GM23248 (cell line): ENCODE data around the gene SND1. TPM values are rescaled to one million over a fixed set of nuclear protein-coding genes. Genes with fewer than 3 reads are reported as not detected.
A peak's percentile ranks its signal among the peaks of the same experiment; 100 is the strongest.

ENCODE experiments used
- DNase-seq: peaks from one replicate; pipeline ENCODE4 v3.0.0-alpha.2; 2015
- H2AFZ ChIP-seq: fragments of 200-600 bp; sonication (generic); 2 replicates; pipeline ENCODE4 v1.6.1; 2016; ENCODE audit warnings: antibody characterized with exemption
- H3F3A ChIP-seq: fragments of 200-600 bp; sonication (generic); 2 replicates; pipeline ENCODE4 v1.6.1; 2016; ENCODE audit warnings: mild to moderate bottlenecking, antibody characterized with exemption, mixed run types; ENCODE audit not compliant: insufficient read depth
- H3K27ac ChIP-seq: fragments of 200-600 bp; sonication (generic); 2 replicates; pipeline ENCODE4 v1.5.1; 2016; ENCODE audit warnings: mild to moderate bottlenecking
- H3K27me3 ChIP-seq: fragments of 200-600 bp; sonication (generic); replicated peaks from 2 replicates; pipeline ENCODE4 v1.6.1; 2016; ENCODE audit warnings: mild to moderate bottlenecking; ENCODE audit not compliant: insufficient read depth
- H3K36me3 ChIP-seq: fragments of 200-600 bp; sonication (generic); 2 replicates; pipeline ENCODE4 v1.6.1; 2016; ENCODE audit warnings: low read depth, mild to moderate bottlenecking
- H3K4me1 ChIP-seq: fragments of 200-600 bp; sonication (generic); 2 replicates; pipeline ENCODE4 v1.6.1; 2016; ENCODE audit warnings: mild to moderate bottlenecking; ENCODE audit not compliant: insufficient read depth
- H3K4me2 ChIP-seq: fragments of 200-600 bp; sonication (generic); one replicate; pipeline ENCODE4 v1.6.1; 2016; ENCODE audit warnings: mild to moderate bottlenecking; ENCODE audit not compliant: unreplicated experiment
- H3K4me3 ChIP-seq: fragments of 200-600 bp; sonication (generic); 2 replicates; pipeline ENCODE4 v1.5.1; 2016; ENCODE audit warnings: mild to moderate bottlenecking
- H3K79me2 ChIP-seq: fragments of 200-600 bp; sonication (generic); 2 replicates; pipeline ENCODE4 v1.6.1; 2016; ENCODE audit warnings: mild to moderate bottlenecking; ENCODE audit not compliant: insufficient read depth
- H3K9ac ChIP-seq: fragments of 200-600 bp; sonication (generic); 2 replicates; pipeline ENCODE4 v1.6.1; 2016; ENCODE audit warnings: mild to moderate bottlenecking
- H3K9me2 ChIP-seq: fragments of 200-600 bp; sonication (generic); 2 replicates; pipeline ENCODE4 v1.6.1; 2016; ENCODE audit warnings: mixed run types, mild to moderate bottlenecking, moderate library complexity; ENCODE audit not compliant: insufficient read depth
- H3K9me3 ChIP-seq: fragments of 200-600 bp; sonication (generic); one replicate; pipeline ENCODE4 v1.6.1; 2017; ENCODE audit warnings: low read depth
- H4K20me1 ChIP-seq: fragments of 200-600 bp; sonication (generic); 2 replicates; pipeline ENCODE4 v1.6.0; 2016; ENCODE audit not compliant: insufficient read depth
- EZH2 ChIP-seq: fragments of 200-600 bp; sonication (generic); IDR thresholded peaks from 2 replicates; pipeline ENCODE4 v1.6.1; 2018; ENCODE audit warnings: antibody characterized with exemption, mild to moderate bottlenecking; ENCODE audit not compliant: insufficient read depth, poor library complexity, severe bottlenecking
- EZH2phosphoT487 ChIP-seq: fragments of 200-600 bp; sonication (generic); IDR thresholded peaks from 2 replicates; pipeline ENCODE4 v1.6.1; 2018; ENCODE audit warnings: antibody characterized with exemption, moderate library complexity, mild to moderate bottlenecking, low read depth; ENCODE audit not compliant: insufficient read depth
- WGBS, 2 experiments: methylation state at CpG; one replicate each; pipeline ENCODE4 v1.1.6; 2015 to 2017; ENCODE audit warnings: low lambda C conversion rate in 2 of 2, low coverage in 1 of 2; ENCODE audit errors: missing lambda C conversion rate in 2 of 2; 5-methylcytosine and 5-hydroxymethylcytosine counted together
- in situ Hi-C: fragments of 300-500 bp; cut with MboI; formaldehyde crosslinking; loops from 2 replicates; pipeline ENCODE4 v1.15.0; 2020
- polyA plus RNA-seq: library from polyadenylated mRNA; unstranded; fragments of >200 nt; fragmentation: Nextera tagmentation; extraction: Ambion mirVana; gene quantifications from 2 replicates; pipeline ENCODE4 v1.2.1, GENCODE V29; 2016
- total RNA-seq: library from RNA; depleted of rRNA; stranded (reverse); fragments of >200 nt; shearing (Covaris generic); gene quantifications from 2 replicates; pipeline ENCODE4 v1.2.3, GENCODE V29; 2014

SND1 gene
- total and polyA plus RNA-seq, 2 experiments from 2014 or later, result 128 to 184 TPM

DNA sequence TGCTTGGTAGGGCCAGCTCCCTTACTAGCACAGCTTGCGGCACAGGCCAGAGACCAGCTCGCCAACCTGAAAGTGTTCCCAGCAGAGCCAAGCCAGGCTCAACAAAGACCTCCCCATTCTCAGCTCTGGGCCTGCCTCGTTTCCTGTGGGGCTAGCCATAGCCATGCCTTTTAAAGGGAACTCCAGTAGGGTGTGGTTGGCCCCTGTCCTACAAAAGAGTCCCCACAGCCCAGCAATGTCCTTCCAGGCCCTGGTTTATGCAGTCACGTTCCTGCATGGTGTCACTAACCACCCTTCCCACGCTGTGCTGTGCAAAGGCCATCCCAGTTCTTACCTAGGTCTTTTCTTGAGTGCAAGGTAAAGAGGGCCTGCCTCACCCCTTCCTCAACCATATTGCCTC lies 467.0 kb downstream of the SND1 start:
- Histone ChIP-seq H4K20me1 (no peaks in the 10 kb centered on the region), H2AFZ (no peak overlapping the region), H3K4me2 (no peak overlapping the region), H3K4me3 (no peak overlapping the region), H3K36me3 (no peaks in the 10 kb centered on the region), H3K79me2 (no peaks in the 10 kb centered on the region), H3K27ac (no peak overlapping the region), H3K9ac (no peak overlapping the region), H3K4me1 (no peaks in the 10 kb centered on the region), H3F3A (no peaks in the 10 kb centered on the region), H3K9me3 (no peaks in the 10 kb centered on the region), H3K9me2 (no peaks in the 10 kb centered on the region), H3K27me3 (peaks cover 33% of the 10 kb centered on the region)
- TF ChIP-seq EZH2 (no peak), EZH2phosphoT487 (no peak)
- in situ Hi-C loops, result no loop called here
- no peak for DNase-seq
- 38 to 46% methylated on average over 4 to 5 of the region's 5 CpGs for WGBS, 2 experiments

DNA sequence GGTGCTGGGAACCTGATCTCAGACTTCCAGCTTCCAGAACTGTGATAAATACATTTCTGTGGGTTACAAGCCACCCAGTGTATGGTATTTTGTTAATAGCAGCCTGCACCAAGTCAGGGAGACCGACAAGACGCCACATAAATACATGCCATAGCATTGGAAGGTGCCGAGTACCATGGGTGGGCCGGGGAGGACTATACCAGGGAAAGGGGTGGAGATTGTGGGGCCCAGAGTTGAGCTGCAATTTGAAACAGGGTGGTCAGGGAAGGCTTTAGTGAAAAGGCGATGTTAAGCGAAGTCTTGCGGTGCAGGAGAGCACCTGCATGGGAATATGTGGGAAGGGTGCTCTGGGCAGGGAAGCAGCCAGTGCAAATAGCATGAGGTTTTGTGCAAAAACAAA lies 468.1 kb downstream of the SND1 start:
- H3K9me3 ChIP-seq, result no peaks in the 10 kb centered on the region
- no peaks in the 10 kb centered on the region for H3K36me3 ChIP-seq
- in situ Hi-C loops, result no loop called here
- no peak for DNase-seq
- no peak overlapping the region for H3K27ac ChIP-seq
- H3K4me3 ChIP-seq, result no peak overlapping the region
- H3K4me1 ChIP-seq, result no peaks in the 10 kb centered on the region
- peaks cover 37% of the 10 kb centered on the region for H3K27me3 ChIP-seq
- H4K20me1 ChIP-seq, result no peaks in the 10 kb centered on the region
- H3F3A ChIP-seq, result no peaks in the 10 kb centered on the region
- H3K9me2 ChIP-seq, result no peaks in the 10 kb centered on the region
- H3K4me2 ChIP-seq, result no peak overlapping the region
- 83 to 86% methylated on average over 7 of the region's 7 CpGs for WGBS, 2 experiments
- no peaks in the 10 kb centered on the region for H3K79me2 ChIP-seq
- H2AFZ ChIP-seq, result no peak overlapping the region
- H3K9ac ChIP-seq, result no peak overlapping the region
- TF ChIP-seq EZH2 (no peak), EZH2phosphoT487 (no peak)

DNA sequence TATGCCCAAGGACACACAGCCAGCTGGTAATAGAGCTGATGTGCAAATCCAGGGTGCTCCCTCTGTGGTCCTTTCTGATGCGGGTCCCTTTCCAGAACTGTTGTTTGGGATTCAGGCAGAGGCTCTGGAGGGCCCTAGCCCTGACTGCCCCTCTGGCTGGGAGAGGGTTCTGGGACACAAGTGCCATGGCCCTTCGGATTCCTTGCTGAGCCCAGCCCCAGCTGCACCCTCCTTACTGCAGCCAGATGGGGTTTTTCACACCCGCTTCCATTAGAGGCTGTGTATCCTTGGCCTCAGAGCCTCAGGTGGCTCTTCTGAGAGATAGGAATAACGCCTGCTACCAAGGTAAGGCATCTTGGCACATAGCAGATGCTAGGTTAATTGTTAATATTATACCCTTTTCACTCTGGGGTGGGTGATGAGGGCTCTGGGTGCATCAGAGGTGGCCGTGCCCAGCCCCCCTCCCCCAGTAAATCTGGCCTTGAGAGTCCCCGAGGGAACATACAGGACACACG lies 469.0 kb downstream of the SND1 start:
- H3K79me2 ChIP-seq, result no peaks in the 10 kb centered on the region
- H3K9ac ChIP-seq, result peak overlapping the region; percentile 50; the same call in 1 of the 2 replicates
- no peak for DNase-seq
- H3K27me3 ChIP-seq, result peaks cover 41% of the 10 kb centered on the region
- H2AFZ ChIP-seq, result peak overlapping the region; percentile 94
- H3F3A ChIP-seq, result no peaks in the 10 kb centered on the region
- 56 to 58% methylated on average over 7 of the region's 7 CpGs for WGBS, 2 experiments
- H3K4me2 ChIP-seq, result no peak overlapping the region
- no peak overlapping the region for H3K4me3 ChIP-seq
- no peaks in the 10 kb centered on the region for H3K9me3 ChIP-seq
- H4K20me1 ChIP-seq, result no peaks in the 10 kb centered on the region
- no peak for TF ChIP-seq EZH2phosphoT487
- no peak for TF ChIP-seq EZH2
- in situ Hi-C loops, result no loop called here
- no peak overlapping the region for H3K27ac ChIP-seq
- H3K4me1 ChIP-seq, result no peaks in the 10 kb centered on the region
- no peaks in the 10 kb centered on the region for H3K9me2 ChIP-seq
- H3K36me3 ChIP-seq, result no peaks in the 10 kb centered on the region

GRCh38 chr7:128121711-128122530 lies 469.9 kb downstream of the SND1 start:
- no peaks in the 10 kb centered on the region for H3K9me2 ChIP-seq
- no peaks in the 10 kb centered on the region for H4K20me1 ChIP-seq
- 49 to 54% methylated on average over 21 of the region's 21 CpGs for whole genome bisulfite sequencing, 2 experiments
- H3F3A ChIP-seq, result no peaks in the 10 kb centered on the region
- TF ChIP-seq EZH2 (no peak), EZH2phosphoT487 (no peak)
- no peaks in the 10 kb centered on the region for H3K4me1 ChIP-seq
- H3K9ac ChIP-seq, result peak overlapping the region; percentile 50; the same call in 1 of the 2 replicates
- peak; percentile 62 for DNase-seq
- in situ Hi-C loops, result no loop called here
- no peaks in the 10 kb centered on the region for H3K9me3 ChIP-seq
- H3K36me3 ChIP-seq, result no peaks in the 10 kb centered on the region
- peaks cover 45% of the 10 kb centered on the region for H3K27me3 ChIP-seq
- H3K4me3 ChIP-seq, result peak overlapping the region; percentile 60
- no peaks in the 10 kb centered on the region for H3K79me2 ChIP-seq
- H3K4me2 ChIP-seq, result peak overlapping the region; percentile 81
- H3K27ac ChIP-seq, result no peak overlapping the region
- peak overlapping the region; percentile 94 for H2AFZ ChIP-seq
